ENCODE results near the gene SPAST. TPM values are rescaled to one million over a fixed set of nuclear protein-coding genes. Genes with fewer than 3 reads are reported as not detected.

SPAST gene
- 20.1 and 22.6 TPM in 2 replicates for total RNA-seq

DNA sequence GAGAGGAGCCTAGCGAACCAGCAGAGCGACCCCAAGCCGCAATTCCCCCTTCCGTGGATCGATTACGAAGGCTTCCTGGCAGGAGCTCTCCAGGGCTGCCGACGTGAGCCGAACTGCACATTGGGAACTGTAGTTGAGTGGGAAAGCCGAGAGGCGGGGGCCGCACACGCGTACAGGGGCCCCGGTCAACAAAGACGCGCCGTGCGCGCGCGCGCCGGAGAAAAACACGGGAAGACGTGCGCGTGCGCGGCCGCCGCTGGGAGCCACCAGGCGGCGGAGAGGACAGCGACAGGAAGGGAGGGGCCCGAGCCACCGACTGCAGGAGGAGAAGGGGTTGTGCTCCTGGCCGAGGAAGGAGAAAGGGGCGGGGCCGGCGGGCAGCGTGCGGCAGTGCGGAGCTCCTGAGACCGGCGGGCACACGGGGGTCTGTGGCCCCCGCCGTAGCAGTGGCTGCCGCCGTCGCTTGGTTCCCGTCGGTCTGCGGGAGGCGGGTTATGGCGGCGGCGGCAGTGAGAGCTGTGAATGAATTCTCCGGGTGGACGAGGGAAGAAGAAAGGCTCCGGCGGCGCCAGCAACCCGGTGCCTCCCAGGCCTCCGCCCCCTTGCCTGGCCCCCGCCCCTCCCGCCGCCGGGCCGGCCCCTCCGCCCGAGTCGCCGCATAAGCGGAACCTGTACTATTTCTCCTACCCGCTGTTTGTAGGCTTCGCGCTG lies at the start of gene SPAST:
SPAST (plus strand) TSS at position 247 of the 711 bp plus-strand sequence; CDS start at position 523, 276 bp downstream.

GRCh38 chr2:32039447-32040219 lies 23.7 kb upstream of the SPAST start, which contains the start of gene DPY30:
Gene DPY30, minus strand, starts transcription at chr2:32039805. Its CDS starts 349 bp downstream, at chr2:32039456.

Other genes with a start within 250 kb of the SPAST start
- gene MEMO1, start 52.5 kb upstream of the SPAST start, total RNA-seq, result 26.2 and 27.2 TPM in 2 replicates
- 38.7 and 49.9 TPM in 2 replicates for gene DPY30, start 23.8 kb upstream of the SPAST start, total RNA-seq
- 19.3 and 20.8 TPM in 2 replicates for gene SLC30A6, start 102.3 kb downstream of the SPAST start, total RNA-seq
- gene NLRC4, start 201.3 kb downstream of the SPAST start, total RNA-seq, result not detected in 2 replicates
- gene YIPF4, start 214.3 kb downstream of the SPAST start, total RNA-seq, result 10.7 and 23.6 TPM in 2 replicates